ENCODE results near the gene GAPVD1. TPM values are rescaled to one million over a fixed set of nuclear protein-coding genes. Genes with fewer than 3 reads are reported as not detected.

Gene GAPVD1
- total and polyA plus RNA-seq, 2 of the 13 experiments (the other 11 are each of a cell fraction or from before 2014, with no cell fraction given), result 11.1 to 33.2 TPM

GRCh38 chr9:125241863-125242739, 19.5 kb upstream of the GAPVD1 start (continued):
- TF ChIP-seq AFF4 (CRISPR knock-in tag; IDR thresholded peaks at IDR 0.05) (no peak), ZNF382 (CRISPR knock-in tag; IDR thresholded peaks at IDR 0.05; ENCODE audit: borderline replicate concordance) (no peak), KMT2B (CRISPR knock-in tag; IDR thresholded peaks at IDR 0.05) (no peak), ZNF460 (CRISPR knock-in tag; IDR thresholded peaks at IDR 0.05; ENCODE audit: borderline replicate concordance) (no peak), ZNF414 (CRISPR knock-in tag; IDR thresholded peaks at IDR 0.05) (no peak), ZNF574 (CRISPR knock-in tag; IDR thresholded peaks at IDR 0.05) (peak; percentile 10; the same call in 1 of the 2 replicates), KDM6A (CRISPR knock-in tag; IDR thresholded peaks at IDR 0.05; ENCODE audit: low read depth) (no peak), ZNF776 (CRISPR knock-in tag; IDR thresholded peaks at IDR 0.05) (no peak; the same call in 1 of the 2 replicates), POLR2AphosphoS2 (IDR thresholded peaks at IDR 0.05; ENCODE audit: low read depth, low read length) (no peak), ZNF530 (CRISPR knock-in tag; IDR thresholded peaks at IDR 0.05; ENCODE audit: low read depth) (no peak), ZNF800 (CRISPR knock-in tag; IDR thresholded peaks at IDR 0.05) (no peak), LCORL (IDR thresholded peaks at IDR 0.05) (no peak), LCORL (CRISPR knock-in tag; IDR thresholded peaks at IDR 0.05) (no peak), ZSCAN9 (CRISPR knock-in tag; IDR thresholded peaks at IDR 0.05; ENCODE audit: borderline replicate concordance) (no peak), RORA (CRISPR knock-in tag; IDR thresholded peaks at IDR 0.05) (no peak), ZC3H4 (CRISPR knock-in tag; IDR thresholded peaks at IDR 0.05; ENCODE audit: borderline replicate concordance) (no peak; the same call in 1 of the 2 replicates), ZNF619 (CRISPR knock-in tag; IDR thresholded peaks at IDR 0.05) (no peak), ZBTB21 (CRISPR knock-in tag; IDR thresholded peaks at IDR 0.05) (no peak), ARNT2 (CRISPR knock-in tag; IDR thresholded peaks at IDR 0.05; ENCODE audit: low read depth) (no peak), ZNF432 (CRISPR knock-in tag; IDR thresholded peaks at IDR 0.05; ENCODE audit: borderline replicate concordance) (no peak), YEATS2 (CRISPR knock-in tag; IDR thresholded peaks at IDR 0.05; ENCODE audit: borderline replicate concordance) (no peak), MTF1 (CRISPR knock-in tag; IDR thresholded peaks at IDR 0.05) (no peak)
